Non-pigmented ciliary epithelial cell (primary cell): ENCODE results near the gene MUC6.

Experiments used
- DNase-seq: peaks from one replicate; pipeline ENCODE4 v3.0.0-alpha.2; 2010; ENCODE audit warnings: low read depth

MUC6 gene

GRCh38 chr11:1052133-1053011 lies 15.9 kb upstream of the MUC6 start:
- no peak for DNase-seq

- DNase-seq: no peak
Measured at GRCh38 chr11:1051356-1052132, 15.0 kb upstream of the MUC6 start.

GRCh38 chr11:1050581-1051355 lies 14.2 kb upstream of the MUC6 start:
- no peak for DNase-seq

- no peak for DNase-seq
Measured at GRCh38 chr11:1049911-1050580, 13.5 kb upstream of the MUC6 start.

DNA sequence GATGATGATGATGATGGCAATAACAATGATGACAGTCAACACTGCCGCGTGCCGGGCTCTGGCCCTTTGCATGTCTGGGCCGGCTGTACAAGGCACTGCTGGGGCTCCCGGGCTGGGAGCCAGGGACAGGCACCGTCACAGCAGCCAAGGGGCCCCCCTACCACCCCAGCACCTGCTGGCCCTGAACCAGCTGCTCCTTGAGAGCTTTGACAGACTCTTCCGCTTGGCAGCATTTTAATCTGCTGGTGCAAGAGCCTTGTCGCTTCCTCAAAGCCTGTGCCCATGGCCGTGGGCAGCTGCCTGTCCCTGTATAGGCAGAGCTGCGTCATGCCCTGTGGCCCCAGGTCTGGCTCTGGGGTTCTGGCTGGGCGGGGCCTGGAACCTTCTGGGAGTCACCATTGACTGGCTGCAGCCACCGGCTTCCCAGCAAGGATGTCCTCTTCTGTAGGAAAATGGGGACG lies 12.9 kb upstream of the MUC6 start:
- no peak for DNase-seq

DNA sequence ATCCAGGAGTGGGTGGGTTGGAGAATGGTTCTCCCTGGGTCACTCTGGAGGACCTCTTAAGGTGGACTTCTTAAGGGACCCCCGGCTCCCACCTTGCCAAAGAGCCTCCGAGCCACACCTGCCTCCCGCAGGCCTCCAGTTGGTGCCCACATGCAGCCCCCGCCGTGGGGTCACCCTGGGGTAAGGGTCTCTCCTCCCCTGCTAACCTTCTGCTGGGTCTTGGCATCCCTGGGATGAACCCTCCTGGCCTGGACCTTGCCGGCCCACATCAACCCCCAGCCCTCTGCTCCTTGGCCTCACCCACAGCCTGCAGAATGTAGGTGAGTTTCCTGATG lies 12.5 kb upstream of the MUC6 start:
- DNase-seq: no peak

DNA sequence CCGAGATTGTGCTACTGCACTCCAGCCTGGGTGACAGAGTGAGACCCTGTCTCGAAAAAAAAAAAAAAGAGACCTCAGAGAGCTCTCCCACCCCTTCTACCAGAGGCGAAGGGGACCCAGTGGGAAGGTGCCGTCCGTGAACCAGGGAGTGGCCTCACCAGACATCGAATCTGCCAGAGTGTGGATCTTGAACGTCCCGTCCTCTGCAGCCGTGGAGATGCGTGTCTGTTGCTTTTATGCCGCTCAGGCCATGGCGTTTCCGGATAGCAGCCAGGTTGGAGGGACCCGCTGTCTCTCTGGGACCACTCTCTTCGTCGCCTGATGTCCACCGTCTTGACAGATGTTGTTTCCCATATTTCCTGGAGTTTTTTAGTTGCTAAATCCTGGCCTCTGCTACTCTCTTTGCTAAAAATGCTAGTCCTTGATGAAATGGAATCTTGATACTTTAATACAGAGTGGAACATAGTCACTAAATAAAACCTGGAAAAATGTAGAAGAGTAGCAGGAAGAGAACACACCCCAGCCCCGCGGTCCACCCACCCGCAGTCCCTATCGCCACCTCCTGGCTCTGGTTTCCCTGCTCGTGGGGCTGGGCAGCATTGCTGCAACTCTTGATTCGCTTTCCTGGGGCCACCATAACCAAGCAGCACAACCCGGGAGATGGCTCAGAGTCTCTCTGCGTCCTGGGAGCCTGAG lies 12.0 kb upstream of the MUC6 start:
- DNase-seq: no peak

DNA sequence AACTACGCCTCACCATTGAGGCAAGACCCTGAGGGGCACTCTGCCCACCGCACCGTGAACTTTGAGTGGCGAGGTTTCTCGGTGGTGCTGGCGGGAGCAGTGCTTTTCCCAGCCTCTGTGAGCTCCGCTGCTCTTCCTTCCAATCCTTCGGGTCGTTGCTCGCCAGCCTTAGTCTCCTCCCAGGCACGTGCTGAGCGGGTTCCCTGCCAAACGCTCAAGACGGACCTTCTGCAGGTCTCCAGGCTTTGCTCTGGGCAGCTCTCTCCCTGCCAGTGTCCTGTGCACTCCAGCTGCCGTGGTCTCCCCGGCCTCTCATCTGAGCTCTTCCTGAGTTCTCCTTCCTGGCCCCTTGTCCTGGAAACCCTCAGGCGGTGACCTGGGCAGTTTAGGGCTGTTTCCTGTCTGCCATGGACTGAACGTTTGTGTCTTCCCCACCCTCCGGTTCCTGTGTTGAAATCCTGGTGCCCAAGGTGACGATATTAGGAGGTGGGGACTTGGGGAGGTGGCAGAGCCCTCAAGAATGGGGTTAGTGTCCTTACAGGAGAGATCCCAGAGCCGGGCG lies 11.2 kb upstream of the MUC6 start:
- no peak for DNase-seq

GRCh38 chr11:1044160-1044559 lies 7.6 kb upstream of the MUC6 start:
- no peak for DNase-seq

GRCh38 chr11:1043563-1044096 lies 7.1 kb upstream of the MUC6 start:
- no peak for DNase-seq

DNA sequence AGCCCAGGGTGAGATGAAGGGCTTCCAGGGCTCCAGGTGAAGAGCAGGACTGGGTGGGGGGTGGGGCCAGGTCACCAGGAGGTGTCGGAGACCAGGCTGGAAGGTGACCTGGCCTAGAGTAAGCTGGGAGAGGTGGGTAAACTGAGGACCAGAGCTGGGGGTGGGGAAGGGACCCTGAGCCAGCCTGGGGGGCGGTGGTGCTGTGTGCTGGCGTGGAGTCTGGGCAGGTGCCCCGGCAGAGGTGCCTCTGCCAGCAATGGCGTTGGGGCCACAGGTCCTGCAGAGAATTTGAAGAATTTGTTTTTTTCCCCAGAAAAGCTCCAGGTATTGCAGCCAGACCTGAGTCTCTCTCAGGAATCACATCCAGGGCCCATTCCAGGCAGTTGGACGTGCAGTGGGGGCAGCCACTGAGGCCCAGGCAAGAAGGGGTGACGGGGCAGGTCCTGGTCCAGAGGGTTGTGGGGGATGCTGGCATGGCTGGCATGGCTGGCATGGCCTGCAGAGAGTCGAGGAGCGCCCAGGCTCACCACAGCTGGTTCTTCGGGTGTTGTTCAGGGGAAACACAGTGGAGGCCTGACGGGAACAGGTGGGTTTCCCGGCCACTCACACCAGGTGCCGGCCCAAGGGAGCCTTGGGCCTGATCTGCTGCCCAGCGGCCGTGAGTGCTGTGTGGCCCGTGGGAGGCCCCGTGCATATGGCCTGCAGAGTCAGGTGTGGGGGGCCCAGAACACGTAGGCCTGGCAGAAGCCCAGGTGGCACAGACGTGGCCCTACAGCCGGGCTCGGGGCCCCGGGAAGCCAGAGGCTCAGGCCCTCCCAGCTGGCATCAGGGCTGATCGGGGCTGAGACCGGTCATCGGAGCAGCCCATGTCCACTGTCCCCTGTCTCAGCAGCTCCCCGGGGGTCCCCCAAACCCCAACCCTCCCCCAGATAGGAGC lies 6.4 kb upstream of the MUC6 start:
- no peak for DNase-seq

GRCh38 chr11:1041936-1042608 lies 5.6 kb upstream of the MUC6 start:
- no peak for DNase-seq

DNA sequence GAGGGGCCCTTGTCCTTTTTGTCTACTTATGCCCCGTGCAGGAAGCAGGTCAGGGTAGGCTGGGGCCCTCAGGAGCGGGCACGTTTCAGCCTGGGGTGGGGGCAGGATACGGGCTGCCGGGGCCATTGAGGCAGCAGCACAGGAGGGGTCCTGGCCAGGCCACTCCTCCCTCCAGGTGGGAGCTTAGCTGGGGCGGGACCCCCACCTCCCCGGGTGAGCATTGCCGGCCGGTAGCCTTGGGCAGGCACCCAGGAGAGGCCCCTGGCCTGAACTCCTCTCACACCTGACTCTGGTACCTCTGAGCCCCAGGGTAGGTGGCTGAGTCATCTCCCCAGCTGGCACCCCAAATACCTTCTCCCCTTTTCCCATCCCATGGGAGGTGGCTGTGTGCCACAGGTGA lies 5.0 kb upstream of the MUC6 start:
- no peak for DNase-seq

- DNase-seq: no peak
Measured at GRCh38 chr11:1041149-1041467, 4.6 kb upstream of the MUC6 start.

DNA sequence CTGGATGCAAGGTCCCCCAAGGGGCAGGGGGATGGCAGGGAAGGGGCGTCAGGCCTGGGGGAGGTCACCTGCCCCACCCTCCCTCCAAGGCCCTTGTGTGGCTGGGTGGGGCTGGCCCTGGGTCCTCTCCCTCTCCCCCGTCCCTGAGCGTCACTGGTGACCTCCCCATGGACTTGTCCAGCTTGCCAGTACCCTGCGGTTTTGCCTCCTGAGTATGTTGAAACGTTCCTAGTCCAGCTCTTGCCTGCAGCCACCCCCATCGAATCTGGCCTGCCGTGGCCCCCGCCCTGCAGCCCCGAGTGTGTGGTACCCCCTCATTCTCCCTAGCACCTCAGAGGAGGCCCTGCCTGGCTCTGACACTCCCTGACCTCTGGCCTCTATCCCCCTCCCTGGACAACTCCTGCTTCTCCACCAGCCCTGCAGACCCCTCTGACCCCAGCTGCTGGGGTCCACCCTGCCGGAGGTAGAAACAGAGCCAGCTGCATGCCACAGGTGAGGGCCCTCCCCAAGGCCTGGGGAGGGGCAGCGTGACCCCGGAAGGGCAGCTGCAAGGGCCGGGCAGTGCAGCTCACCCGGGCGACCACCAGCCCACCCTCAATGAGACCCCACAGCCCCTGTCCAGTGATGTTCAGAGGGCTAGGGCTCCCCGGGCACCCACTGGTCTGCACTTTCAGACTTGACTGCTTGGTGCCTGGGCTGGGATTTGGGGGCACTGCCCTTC lies 4.1 kb upstream of the MUC6 start:
- DNase-seq: no peak

DNA sequence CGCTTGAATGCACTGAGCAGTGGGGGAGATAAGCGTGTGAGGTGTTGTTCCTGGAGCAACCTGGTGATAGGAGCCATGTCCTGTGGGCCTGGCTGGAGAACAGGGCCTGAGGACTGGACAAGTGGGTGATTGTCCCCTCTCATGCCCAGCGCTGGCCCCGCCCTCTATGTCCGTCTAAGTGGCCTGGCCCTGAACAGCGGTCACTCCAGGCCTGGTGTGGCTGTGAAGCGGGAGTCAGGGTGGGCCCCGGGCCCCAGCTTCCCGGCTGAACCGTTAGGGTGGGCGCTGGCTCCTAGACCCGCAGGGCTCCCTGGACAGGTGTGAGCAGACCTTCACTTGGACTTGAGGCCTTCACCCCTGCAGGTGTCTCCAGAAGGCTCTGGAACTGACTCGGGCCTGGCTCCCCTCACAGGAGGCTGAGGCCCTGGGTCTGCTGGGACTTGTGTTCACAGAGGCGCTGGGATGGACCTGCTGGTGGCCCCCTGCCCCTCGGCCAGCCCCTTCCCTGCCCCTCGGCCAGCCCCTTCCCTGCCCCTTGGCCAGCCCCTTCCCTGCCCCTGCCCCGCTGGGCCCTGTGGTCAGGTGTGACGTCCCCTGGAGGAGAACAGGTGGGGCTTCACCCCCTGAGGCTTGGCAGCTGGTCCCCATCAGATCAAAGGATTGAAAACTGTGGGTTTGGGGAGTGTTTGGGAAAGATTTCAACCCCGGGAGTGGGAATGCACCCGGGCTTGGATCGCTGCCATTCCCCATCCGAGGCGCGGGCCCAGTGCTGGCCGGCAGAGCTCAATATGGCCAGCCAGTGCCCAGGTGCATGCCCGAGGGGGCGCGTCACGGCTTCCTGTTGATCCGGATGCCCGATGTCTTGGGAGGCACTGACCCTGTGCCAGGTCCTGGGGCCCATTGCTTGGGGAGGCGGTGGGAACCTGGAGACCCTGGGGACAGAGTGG lies 3.2 kb upstream of the MUC6 start:
- DNase-seq: no peak

- DNase-seq: no peak
Measured at GRCh38 chr11:1038921-1039320, 2.4 kb upstream of the MUC6 start.
